Measurements from ENCODE around the gene ATF7IP. TPM values are rescaled to one million over a fixed set of nuclear protein-coding genes. Genes with fewer than 3 reads are reported as not detected.

Gene ATF7IP
- total RNA-seq, 1 experiment from 2014 or later: 25.4 TPM

Other genes starting within 250 kb of the ATF7IP start
- 37.8 TPM for gene PLBD1, start 202.2 kb downstream of the ATF7IP start, total RNA-seq (2021; ENCODE audit: unreplicated experiment)